WTC11 (cell line): ENCODE results near the gene XRCC1.

ENCODE experiments used
- ARID4B ChIP-seq: sonication (generic); formaldehyde crosslinking; IDR thresholded peaks from 2 replicates; pipeline ENCODE4 v1.8.0; 2023; ENCODE audit warnings: missing genetic modification reagents, mild to moderate bottlenecking, borderline replicate concordance
- CREB1 ChIP-seq: sonication (generic); formaldehyde crosslinking; IDR thresholded peaks from 2 replicates; pipeline ENCODE4 v1.8.0; 2023; ENCODE audit warnings: mild to moderate bottlenecking, missing genetic modification reagents
- JUN ChIP-seq: sonication (generic); formaldehyde crosslinking; IDR thresholded peaks from 2 replicates; pipeline ENCODE4 v1.8.0; 2023; ENCODE audit warnings: mild to moderate bottlenecking, missing genetic modification reagents
- MAX ChIP-seq: sonication (generic); formaldehyde crosslinking; IDR thresholded peaks from 2 replicates; pipeline ENCODE4 v1.8.0; 2022; ENCODE audit warnings: mild to moderate bottlenecking, missing genetic modification reagents
- PRRX2 ChIP-seq: fragments of 250-450 bp; sonication (Bioruptor Pico); IDR thresholded peaks from 2 replicates; pipeline ENCODE4 v1.8.0; 2021; ENCODE audit warnings: mild to moderate bottlenecking
- TF ChIP-seq, protein P1 (sequence below): fragments of 200-600 bp; IDR thresholded peaks from 2 replicates; pipeline ENCODE4 v1.8.0; 2022; ENCODE audit warnings: antibody characterized with exemption

- TF ChIP-seq, protein P1, sequence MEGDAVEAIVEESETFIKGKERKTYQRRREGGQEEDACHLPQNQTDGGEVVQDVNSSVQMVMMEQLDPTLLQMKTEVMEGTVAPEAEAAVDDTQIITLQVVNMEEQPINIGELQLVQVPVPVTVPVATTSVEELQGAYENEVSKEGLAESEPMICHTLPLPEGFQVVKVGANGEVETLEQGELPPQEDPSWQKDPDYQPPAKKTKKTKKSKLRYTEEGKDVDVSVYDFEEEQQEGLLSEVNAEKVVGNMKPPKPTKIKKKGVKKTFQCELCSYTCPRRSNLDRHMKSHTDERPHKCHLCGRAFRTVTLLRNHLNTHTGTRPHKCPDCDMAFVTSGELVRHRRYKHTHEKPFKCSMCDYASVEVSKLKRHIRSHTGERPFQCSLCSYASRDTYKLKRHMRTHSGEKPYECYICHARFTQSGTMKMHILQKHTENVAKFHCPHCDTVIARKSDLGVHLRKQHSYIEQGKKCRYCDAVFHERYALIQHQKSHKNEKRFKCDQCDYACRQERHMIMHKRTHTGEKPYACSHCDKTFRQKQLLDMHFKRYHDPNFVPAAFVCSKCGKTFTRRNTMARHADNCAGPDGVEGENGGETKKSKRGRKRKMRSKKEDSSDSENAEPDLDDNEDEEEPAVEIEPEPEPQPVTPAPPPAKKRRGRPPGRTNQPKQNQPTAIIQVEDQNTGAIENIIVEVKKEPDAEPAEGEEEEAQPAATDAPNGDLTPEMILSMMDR, result no peak
- no peak for TF ChIP-seq CREB1 (CRISPR knock-in tag)
- no peak for TF ChIP-seq JUN
- no peak for TF ChIP-seq MAX
- no peak for TF ChIP-seq ARID4B (CRISPR knock-in tag)
- TF ChIP-seq PRRX2 (CRISPR knock-in tag), result no peak
These were observed 72.8 kb downstream of the XRCC1 start for GRCh38 chr19:43502419-43502976.
